ENCODE measurements around the gene NMNAT2.

- TF ChIP-seq EZH2 (IDR thresholded peaks at IDR 0.05; ENCODE audit: insufficient read depth, poor library complexity, severe bottlenecking) (no peak), EZH2phosphoT487 (IDR thresholded peaks at IDR 0.05; ENCODE audit: insufficient read depth, low read depth) (no peak)
Observed at GRCh38 chr1:183407474-183407873, 10.7 kb downstream of the NMNAT2 start.

All from GM23248 (cell line).